NCI-H128 (cell line): ENCODE results near the gene PURB.
"Not testable (repeated sequence)": the region's sequence is repeated elsewhere in the genome, so short reads cannot be mapped to it uniquely, and the experiment has no call there.

Source experiments
- DNase-seq: peaks from one replicate; lab custom pipeline; 2025; ENCODE audit not compliant: unreplicated experiment; lab: John Stamatoyannopoulos, UW

Gene PURB

DNA sequence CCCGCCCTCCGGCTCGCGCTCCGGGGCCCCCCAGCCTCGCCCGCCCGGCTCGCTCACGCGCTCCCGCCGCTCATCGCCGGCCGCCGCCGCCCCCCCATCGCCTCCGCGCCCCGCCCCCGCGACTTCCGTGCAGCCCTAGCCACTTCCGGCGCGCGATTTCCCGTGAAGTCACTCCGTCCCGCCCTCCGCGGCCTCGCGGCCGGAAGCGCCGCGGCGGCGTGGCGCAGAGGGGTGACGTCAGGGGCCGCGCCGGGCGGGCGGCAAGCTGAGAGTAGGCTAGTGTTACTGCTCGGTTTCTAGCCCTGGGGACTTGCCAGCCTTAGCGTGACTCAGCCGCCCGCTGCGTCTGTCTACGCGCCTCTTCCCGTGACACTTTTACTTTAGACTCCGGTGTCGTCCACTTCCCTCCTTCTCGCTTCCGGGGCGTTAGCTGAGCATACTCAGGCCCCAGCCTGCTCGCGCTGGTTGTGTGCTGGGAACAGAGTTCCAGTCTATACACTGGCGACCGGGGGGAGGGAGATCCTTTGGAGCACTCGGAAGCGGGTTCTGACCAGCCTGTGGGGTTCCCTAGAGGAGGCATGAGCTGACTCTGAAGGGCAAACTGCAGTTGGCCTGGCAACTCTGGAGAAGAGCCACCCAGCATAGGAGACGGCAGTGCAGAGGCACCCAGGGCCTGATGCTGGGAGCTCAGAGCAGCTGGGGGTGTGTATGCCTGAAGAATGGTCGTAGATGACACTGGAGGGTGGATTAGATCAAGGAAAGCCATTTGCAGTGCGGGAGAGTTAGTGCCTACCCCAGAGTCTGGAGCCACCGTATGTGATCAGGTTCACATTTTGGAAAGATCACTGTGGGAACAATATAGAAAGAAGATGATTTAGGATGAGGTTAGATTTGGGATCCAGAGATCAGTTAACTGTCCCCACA, at the start of gene PURB:
TSS of gene PURB (minus strand) at position 137 of the 924 bp plus-strand sequence. CDS start 182 bp downstream, outside the sequence.
- peak; percentile 93 for DNase-seq

GRCh38 chr7:44935016-44935415, 49.7 kb upstream of the PURB start:
- DNase-seq, result no peak

- not testable (repeated sequence) for DNase-seq
Measured at GRCh38 chr7:44934510-44934909, 49.2 kb upstream of the PURB start.

GRCh38 chr7:44930921-44931320, 45.6 kb upstream of the PURB start:
- DNase-seq, result no peak

DNA sequence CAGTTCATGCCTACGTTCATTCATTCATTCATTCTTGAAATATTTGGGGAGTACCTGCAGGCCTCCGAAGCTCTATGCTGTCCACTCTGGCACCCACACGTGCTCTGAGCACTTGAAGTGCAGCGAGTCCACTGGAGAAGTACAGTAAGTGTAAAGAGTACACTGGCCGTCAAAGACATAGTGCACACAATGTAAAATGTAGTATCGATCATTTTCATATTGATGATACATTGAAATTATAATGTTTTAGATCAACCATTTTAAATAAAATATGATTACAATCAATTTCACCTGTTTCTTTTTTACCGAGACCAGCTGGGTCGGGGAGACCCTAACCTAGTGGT, 37.0 kb upstream of the PURB start:
- no peak for DNase-seq

- DNase-seq, result peak; percentile 32
Measured at GRCh38 chr7:44921607-44922350, 36.4 kb upstream of the PURB start.

DNA sequence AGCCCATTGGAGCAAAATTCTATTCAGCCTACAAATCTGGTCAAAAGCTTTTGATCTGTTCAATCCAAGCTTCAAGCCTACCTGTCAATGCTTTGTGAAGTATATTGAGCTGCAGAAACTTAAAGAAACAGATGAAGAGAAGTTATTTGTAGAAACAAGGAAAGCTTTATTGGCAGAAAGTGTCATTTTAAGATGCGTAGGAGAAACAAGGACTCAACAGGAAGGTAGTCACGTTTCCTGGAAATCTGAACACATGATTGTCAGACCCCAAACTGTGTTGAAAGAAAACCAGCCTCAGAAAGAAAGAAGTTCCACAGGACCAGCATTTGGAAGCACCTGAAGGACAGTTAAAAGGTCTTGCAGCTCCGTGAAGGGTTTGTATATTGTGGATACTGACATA, 34.8 kb upstream of the PURB start:
- no peak for DNase-seq

DNA sequence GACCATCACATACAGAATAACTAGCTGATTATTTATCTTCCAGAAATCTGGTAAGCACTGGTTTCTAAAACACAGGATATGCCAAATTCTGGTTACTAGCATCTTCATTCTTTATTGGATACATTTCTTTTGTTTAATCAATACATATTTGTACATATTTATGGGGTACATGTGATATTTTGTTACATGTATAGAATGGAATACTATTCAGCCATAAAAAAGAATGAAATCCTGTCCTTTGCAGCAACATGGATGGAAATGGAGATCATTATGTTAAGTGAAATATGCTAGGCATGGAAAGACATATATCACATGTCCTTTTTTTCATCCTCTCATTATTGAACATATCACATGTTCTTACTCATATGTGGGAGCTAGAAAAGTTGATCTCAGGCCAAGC, 32.7 kb upstream of the PURB start:
- no peak for DNase-seq

DNA sequence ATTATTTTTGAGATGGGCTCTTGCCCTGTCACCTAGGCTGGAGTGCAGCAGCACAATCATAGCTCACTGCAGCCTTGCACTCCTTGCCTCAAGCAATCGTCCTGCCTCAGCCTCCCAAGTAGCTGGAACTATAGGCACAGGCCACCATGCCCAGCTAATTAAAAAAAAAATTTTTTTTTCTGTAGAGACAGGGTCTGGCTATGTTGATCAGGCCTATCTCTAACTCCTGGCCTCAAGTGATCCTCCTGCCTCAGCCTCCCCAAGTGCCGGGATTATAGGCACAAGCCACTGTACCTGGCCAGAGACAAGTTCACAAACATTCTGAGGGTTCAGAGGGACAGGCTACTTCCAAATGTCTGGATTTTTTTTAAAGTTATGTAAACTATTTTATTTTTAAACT, 32.1 kb upstream of the PURB start:
- DNase-seq, result no peak

- DNase-seq, result no peak
Measured at GRCh38 chr7:44914992-44915607, 29.8 kb upstream of the PURB start.

- DNase-seq, result no peak
Measured at GRCh38 chr7:44912775-44913347, 27.5 kb upstream of the PURB start.

GRCh38 chr7:44911911-44912310, 26.6 kb upstream of the PURB start:
- DNase-seq, result no peak

DNA sequence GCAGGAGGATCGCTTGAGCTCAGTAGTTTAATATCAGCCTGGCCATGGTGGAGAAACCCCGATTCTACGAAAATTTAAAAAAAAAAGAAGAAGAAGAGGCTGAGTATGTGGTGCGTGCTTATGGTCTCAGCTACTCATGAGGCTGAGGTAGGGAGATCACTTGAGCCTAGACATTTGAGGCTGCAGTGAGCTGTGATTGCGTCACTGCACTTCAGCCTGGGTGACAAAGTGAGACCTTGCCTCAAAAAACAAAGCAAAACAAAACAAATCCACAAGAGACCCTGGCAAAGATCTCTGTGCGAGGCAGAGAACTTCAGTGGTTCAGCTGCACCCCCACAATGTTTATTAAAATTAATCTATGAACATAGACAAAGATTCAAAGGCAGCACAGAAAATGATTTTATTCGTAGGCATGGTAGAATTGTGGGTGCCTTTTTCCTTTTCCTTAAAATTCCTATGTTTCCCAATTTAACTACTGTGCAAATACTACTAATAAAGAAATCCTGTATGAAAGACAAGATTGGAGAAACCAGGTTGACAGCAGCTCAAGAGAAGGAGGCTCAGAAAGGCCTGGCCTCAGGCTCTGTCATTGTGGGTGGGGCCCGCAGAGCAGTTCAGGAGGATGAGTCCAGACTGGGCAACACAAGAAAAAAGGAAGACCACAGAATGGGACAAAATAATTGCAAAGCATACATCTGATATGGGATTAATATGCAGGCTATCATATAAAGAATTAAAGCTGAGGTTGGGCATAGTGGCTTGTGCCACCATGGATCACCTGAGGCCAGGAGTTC, 24.5 kb upstream of the PURB start:
- DNase-seq, result no peak

- DNase-seq, result no peak
Measured at GRCh38 chr7:44906965-44907364, 21.6 kb upstream of the PURB start.

DNA sequence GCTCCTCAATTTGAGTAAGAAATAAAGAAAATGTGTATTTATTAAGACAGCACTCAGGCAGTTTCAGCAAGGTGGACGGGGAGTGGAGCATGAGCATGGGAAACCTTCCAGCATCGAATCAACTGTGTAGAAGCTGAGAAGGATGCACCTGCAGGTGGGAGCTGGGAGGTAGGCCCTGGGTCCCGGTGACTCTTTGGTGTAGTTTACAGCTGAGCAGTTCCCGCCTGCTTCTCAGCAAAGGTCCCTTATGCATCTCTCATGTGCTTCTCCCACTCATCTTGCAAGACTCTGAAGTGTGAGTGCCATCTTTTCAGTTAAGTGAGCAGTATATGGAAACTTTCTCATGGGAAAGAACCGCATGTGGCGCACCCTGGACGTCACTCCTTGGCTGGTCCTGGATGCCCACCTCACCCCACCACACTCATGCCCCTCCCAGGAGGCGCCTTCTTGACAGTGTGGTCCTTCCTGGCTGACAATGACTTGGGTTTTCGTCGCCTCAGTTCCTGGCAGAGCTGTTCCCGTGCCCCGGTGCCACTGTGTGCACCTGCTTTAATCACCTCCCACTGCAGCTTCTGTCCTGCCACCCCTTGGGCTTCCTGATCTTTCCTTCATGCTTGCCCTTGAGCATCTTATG, 19.8 kb upstream of the PURB start:
- no peak for DNase-seq

DNA sequence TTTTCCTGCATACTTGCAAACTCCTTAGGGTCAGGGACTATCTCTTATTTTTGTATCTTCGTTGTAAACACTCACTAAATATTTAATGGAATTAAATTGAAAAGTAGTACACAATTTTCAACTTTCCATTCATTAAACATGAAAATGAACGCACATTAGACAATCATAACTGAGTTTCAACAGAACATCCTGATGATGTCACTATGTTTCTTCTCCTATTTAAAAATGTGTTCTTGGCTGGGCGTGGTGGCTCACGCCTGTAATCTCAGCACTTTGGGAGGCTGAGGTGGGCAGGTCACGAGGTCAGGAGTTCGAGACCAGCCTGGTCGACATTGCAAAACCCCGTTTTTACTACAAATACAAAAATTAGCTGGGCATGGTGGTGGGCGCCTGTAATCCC, 14.1 kb upstream of the PURB start:
- no peak for DNase-seq

DNA sequence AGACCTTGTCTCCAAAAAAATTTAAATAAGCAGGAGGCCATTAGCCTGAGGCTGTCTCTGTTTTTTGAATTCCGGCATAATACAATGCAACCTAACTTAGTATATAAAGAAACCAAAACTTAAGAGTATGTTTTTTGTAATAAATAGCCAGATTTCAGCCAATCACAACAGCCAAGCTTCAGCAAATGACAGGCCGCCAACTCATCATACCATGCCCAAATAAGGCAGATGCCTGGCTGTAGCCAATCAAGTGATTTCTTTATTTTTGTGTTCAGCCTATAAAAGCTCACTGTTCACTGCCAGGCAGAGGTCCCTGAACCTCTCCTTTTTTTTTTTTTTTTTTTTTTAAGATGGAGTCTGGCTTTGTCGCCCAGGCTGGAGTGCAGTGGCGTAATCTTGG, 12.7 kb upstream of the PURB start:
- DNase-seq, result no peak

DNA sequence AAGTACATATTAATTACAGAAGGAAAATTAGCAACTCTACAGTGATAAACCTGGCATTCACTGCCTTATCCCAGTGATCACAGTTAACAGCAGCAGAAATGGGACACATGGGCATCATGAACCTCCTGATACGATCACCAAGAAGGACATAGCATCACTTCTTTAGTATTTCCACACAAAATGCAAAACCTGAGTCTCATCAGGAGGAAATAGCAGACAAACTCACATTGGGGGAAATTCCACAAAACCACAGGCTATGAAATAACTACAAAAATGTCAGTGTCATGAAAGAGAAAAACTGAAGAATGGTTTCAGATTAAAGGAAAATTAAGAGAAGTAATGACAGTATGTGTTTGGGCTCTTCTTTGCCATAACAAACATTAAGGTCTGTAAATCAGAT, 12.0 kb upstream of the PURB start:
- no peak for DNase-seq

DNA sequence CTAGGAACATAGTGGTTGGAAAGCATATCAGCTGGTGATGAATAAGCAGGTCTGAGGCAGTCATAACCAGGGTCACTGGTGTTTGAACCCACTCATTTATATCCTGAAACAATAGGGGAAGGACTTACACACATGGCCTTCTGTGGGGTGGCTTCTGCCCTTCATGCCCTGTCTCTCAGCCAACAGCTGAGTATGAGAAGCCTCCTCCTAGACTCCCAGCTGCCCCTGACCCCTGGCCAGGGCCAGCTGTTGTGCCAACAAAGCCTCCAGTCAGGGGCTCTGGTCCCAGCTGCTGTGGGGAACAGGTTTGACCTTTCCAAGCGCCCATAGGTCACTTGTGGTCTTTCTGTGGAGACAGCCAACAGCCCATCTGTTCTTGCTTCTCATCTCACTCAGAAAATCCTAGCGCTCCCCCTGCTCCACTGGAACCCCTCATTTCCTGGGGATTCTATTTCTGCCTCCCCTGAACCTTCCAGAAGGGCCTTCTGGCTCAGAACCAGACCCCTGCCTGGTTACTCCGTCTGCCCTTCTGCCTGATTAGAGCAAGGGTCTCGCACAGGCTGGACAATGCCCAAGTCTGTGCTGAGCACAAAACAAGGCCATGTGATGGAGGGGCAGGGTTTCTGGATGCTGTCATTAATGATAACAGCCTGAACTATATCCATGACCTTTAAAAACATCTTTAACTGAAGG, 9.7 kb upstream of the PURB start:
- no peak for DNase-seq
